PC-3 (cell line): ENCODE data around the gene CD82. TPM values are rescaled to one million over a fixed set of nuclear protein-coding genes. Genes with fewer than 3 reads are reported as not detected.

Experiments used
- ATAC-seq: fragments of 200-7000 bp; cut with Tn5 transposase; 2 replicates; pipeline ENCODE4 v1.9.1; 2020; ENCODE audit warnings: mild to moderate bottlenecking, moderate library complexity
- BruUV-seq: library from RNA; stranded (reverse); fragments of 400-500 nt; replicated peaks from 2 replicates; lab custom pipeline; 2021; lab: Mats Ljungman, UMichigan
- CTCF ChIA-PET: fragments of 300-600 bp; sonication (Branson Sonifier 250); formaldehyde crosslinking; loops from one replicate; lab custom pipeline; 2022; ENCODE audit warnings: antibody characterized with exemption; lab: Charles Lee
- POLR2A ChIA-PET: fragments of 300-600 bp; sonication (Branson Sonifier 250); formaldehyde crosslinking; loops from one replicate; lab custom pipeline; 2022; ENCODE audit warnings: antibody characterized with exemption; ENCODE audit not compliant: unreplicated experiment; lab: Charles Lee
- DNase-seq: peaks from one replicate; pipeline ENCODE4 v3.0.0-alpha.2; 2015
- H2AFZ ChIP-seq: fragments of 300-600 bp; sonication (generic); 2 replicates; pipeline ENCODE4 v1.6.0; 2016; ENCODE audit warnings: antibody characterized with exemption, low read length
- H3F3A ChIP-seq: fragments of 300-600 bp; sonication (generic); one replicate; pipeline ENCODE4 v1.6.0; 2017; ENCODE audit warnings: antibody characterized with exemption, low read length, control low read depth, mild to moderate bottlenecking; ENCODE audit not compliant: unreplicated experiment
- H3K27ac ChIP-seq: fragments of 300-600 bp; sonication (generic); 2 replicates; pipeline ENCODE4 v1.5.1; 2016; ENCODE audit warnings: mild to moderate bottlenecking, low read length
- H3K27me3 ChIP-seq: fragments of 300-600 bp; sonication (generic); 2 replicates; pipeline ENCODE4 v1.6.1; 2016; ENCODE audit warnings: low read length, mixed read lengths
- H3K36me3 ChIP-seq: fragments of 300-600 bp; sonication (generic); 2 replicates; pipeline ENCODE4 v1.6.1; 2016; ENCODE audit warnings: low read depth, mixed run types, low read length, mixed read lengths
- H3K4me1 ChIP-seq: fragments of 300-600 bp; sonication (generic); 2 replicates; pipeline ENCODE4 v1.5.1; 2016; ENCODE audit warnings: low read length; ENCODE audit not compliant: insufficient read depth
- H3K4me2 ChIP-seq: fragments of 300-600 bp; sonication (generic); 2 replicates; pipeline ENCODE4 v1.6.0; 2016; ENCODE audit warnings: low read length
- H3K4me3 ChIP-seq: fragments of 300-600 bp; sonication (generic); 2 replicates; pipeline ENCODE4 v1.5.1; 2016; ENCODE audit warnings: mild to moderate bottlenecking, low read length, mixed read lengths
- H3K79me2 ChIP-seq: fragments of 300-600 bp; sonication (generic); 2 replicates; pipeline ENCODE4 v1.6.1; 2017; ENCODE audit warnings: low read length, mixed read lengths
- H3K9ac ChIP-seq: fragments of 300-600 bp; sonication (generic); 2 replicates; pipeline ENCODE4 v1.6.0; 2016; ENCODE audit warnings: mild to moderate bottlenecking, low read length
- H3K9me2 ChIP-seq: fragments of 300-600 bp; sonication (generic); replicated peaks from 2 replicates; pipeline ENCODE4 v1.6.1; 2016; ENCODE audit warnings: mixed run types, low read length, mixed read lengths
- H3K9me3 ChIP-seq: fragments of 300-600 bp; sonication (generic); 2 replicates; pipeline ENCODE4 v1.6.1; 2016; ENCODE audit warnings: low read length, mixed read lengths
- H4K20me1 ChIP-seq: fragments of 300-600 bp; sonication (generic); 2 replicates; pipeline ENCODE4 v1.6.1; 2016; ENCODE audit warnings: low read length, mixed read lengths
- EZH2 ChIP-seq: fragments of 300-600 bp; sonication (generic); IDR thresholded peaks from one replicate; pipeline ENCODE4 v1.6.1; 2017; ENCODE audit warnings: antibody characterized with exemption, mild to moderate bottlenecking, low read length; ENCODE audit not compliant: unreplicated experiment
- EZH2phosphoT487 ChIP-seq: fragments of 300-600 bp; sonication (generic); IDR thresholded peaks from 2 replicates; pipeline ENCODE4 v1.6.1; 2018; ENCODE audit warnings: mild to moderate bottlenecking, antibody characterized with exemption, low read length, borderline replicate concordance
- intact Hi-C: fragments of 100-400 bp; cut with micrococcal nuclease; formaldehyde crosslinking; loops from 2 replicates; pipeline ENCODE4 v1.9.0; 2023
- total RNA-seq: library from RNA; depleted of rRNA; stranded (reverse); fragments of >200 nt; gene quantifications from 2 replicates; pipeline ENCODE4 v1.2.3, GENCODE V29; 2014
- TF ChIP-seq, protein P1 (sequence below): fragments of 300-600 bp; sonication (generic); conservative IDR thresholded peaks from 2 replicates; pipeline ENCODE4 v1.5.1; 2017; ENCODE audit warnings: antibody characterized with exemption, low read depth, mild to moderate bottlenecking, low read length

Gene CD82
- total RNA-seq, 1 experiment from 2014 or later: 5.0 TPM

DNA sequence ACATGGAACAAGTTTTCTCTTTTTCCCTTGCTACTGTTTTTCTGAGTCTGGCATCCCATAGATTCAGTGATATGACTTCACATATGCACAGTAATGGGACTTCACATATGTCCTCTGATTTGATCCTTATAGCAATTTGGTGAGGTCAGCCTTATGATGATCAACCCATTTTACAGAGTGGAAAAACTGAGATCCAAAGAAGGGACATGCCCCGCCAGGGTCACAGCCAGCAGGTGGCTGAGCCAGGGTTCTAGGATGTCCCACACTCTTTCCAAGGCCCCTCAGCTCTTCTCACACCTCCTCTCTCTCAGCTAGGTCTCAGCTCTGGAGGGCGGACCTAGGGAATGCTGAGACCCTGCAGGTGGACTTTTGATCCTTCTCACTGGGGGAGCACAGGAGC lies 44.3 kb upstream of the CD82 start:
- Histone ChIP-seq H3K4me1 (no peaks in the 10 kb centered on the region), H3K4me3 (no peak overlapping the region), H3K27ac (no peak overlapping the region), H3F3A (no peaks in the 10 kb centered on the region), H3K9me3 (no peaks in the 10 kb centered on the region), H2AFZ (no peak overlapping the region), H3K9ac (no peak overlapping the region), H3K4me2 (no peak overlapping the region), H3K36me3 (no peaks in the 10 kb centered on the region), H3K9me2 (no peaks in the 10 kb centered on the region), H4K20me1 (no peaks in the 10 kb centered on the region), H3K27me3 (peaks cover 11% of the 10 kb centered on the region; the same call in 1 of the 2 replicates), H3K79me2 (no peaks in the 10 kb centered on the region)
- TF ChIP-seq, protein P1, sequence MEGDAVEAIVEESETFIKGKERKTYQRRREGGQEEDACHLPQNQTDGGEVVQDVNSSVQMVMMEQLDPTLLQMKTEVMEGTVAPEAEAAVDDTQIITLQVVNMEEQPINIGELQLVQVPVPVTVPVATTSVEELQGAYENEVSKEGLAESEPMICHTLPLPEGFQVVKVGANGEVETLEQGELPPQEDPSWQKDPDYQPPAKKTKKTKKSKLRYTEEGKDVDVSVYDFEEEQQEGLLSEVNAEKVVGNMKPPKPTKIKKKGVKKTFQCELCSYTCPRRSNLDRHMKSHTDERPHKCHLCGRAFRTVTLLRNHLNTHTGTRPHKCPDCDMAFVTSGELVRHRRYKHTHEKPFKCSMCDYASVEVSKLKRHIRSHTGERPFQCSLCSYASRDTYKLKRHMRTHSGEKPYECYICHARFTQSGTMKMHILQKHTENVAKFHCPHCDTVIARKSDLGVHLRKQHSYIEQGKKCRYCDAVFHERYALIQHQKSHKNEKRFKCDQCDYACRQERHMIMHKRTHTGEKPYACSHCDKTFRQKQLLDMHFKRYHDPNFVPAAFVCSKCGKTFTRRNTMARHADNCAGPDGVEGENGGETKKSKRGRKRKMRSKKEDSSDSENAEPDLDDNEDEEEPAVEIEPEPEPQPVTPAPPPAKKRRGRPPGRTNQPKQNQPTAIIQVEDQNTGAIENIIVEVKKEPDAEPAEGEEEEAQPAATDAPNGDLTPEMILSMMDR: no peak
- TF ChIP-seq EZH2phosphoT487: no peak
- TF ChIP-seq EZH2: no peak
- ATAC-seq (no peak), DNase-seq (no peak)
- ChIA-PET POLR2A (no interaction called here), CTCF (no interaction called here)
- BruUV-seq: no TSS peak
- intact Hi-C loops: no loop called here

DNA sequence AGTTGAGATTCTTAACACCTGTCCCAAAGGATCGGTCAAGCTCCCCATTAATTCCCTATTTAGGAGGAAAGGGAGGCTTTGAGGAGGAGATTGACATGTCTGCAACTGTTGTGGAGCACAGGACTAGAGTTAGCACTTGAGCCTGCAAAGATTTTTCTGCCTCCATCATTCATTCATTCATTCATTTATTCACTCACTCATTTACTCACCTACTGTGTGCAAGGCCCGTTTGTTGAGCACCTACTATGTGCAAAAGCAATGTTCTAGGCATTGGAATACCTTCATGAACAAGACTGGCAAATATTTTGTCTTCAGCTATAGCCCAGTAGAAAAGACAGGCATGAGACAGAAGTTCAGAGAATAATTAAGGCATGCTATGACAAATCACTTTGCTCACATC lies 43.2 kb upstream of the CD82 start:
- CTCF ChIA-PET: no interaction called here

DNA sequence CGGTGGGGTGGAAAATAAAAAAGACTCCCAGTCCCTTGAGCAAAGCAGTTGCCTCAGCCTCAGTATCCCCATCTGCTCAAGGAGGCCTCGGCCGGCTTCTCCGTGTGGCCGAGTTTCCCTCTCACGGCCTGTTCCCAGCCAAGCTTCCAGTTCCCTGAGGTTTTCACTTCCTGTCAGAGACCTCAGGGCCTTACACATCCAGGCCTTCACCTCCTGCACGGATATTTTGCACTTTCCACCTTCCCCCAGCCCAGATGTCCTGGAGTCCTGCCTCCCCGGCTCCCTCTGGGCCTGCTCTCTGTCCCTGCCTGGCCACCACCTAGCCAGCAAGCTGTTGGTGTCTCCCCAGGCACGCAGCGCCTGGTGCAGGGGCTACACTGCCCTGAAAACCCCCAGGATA lies 41.1 kb upstream of the CD82 start:
- Histone ChIP-seq H3K27ac (no peak overlapping the region), H3K9me2 (no peaks in the 10 kb centered on the region), H3K4me2 (no peak overlapping the region), H2AFZ (no peak overlapping the region), H4K20me1 (no peaks in the 10 kb centered on the region), H3K27me3 (no peaks in the 10 kb centered on the region), H3F3A (no peaks in the 10 kb centered on the region), H3K9ac (no peak overlapping the region), H3K4me3 (no peak overlapping the region), H3K4me1 (no peaks in the 10 kb centered on the region), H3K9me3 (no peaks in the 10 kb centered on the region), H3K36me3 (no peaks in the 10 kb centered on the region), H3K79me2 (no peaks in the 10 kb centered on the region)
- TF ChIP-seq EZH2 (no peak), EZH2phosphoT487 (no peak)
- TF ChIP-seq, protein P1: no peak
- ChIA-PET POLR2A (no interaction called here), CTCF (interaction anchor here (0.6 to 0.9 kb wide), 2 partner anchors 11 to 429 kb away, joined by 4 to 7 read pairs; partner anchors contain the start of gene EXT2)
- no peak for ATAC-seq
- intact Hi-C loops: no loop called here
- DNase-seq: no peak
- BruUV-seq: no TSS peak

More for the DNA sequence above, 43.2 kb upstream of the CD82 start:
- TF ChIP-seq EZH2 (no peak), EZH2phosphoT487 (no peak)
- TF ChIP-seq, protein P1: no peak
- H3K27ac ChIP-seq: no peak overlapping the region
- ATAC-seq (no peak), DNase-seq (no peak)
- no peak overlapping the region for H3K4me3 ChIP-seq
- POLR2A ChIA-PET: no interaction called here
- H3K4me2 ChIP-seq: no peak overlapping the region
- H3K36me3 ChIP-seq: no peaks in the 10 kb centered on the region
- H2AFZ ChIP-seq: no peak overlapping the region
- peaks cover 11% of the 10 kb centered on the region; the same call in 1 of the 2 replicates for H3K27me3 ChIP-seq
- no peaks in the 10 kb centered on the region for H4K20me1 ChIP-seq
- H3K9me3 ChIP-seq: no peaks in the 10 kb centered on the region
- H3K4me1 ChIP-seq: no peaks in the 10 kb centered on the region
- no peaks in the 10 kb centered on the region for H3K9me2 ChIP-seq
- H3K79me2 ChIP-seq: no peaks in the 10 kb centered on the region
- no peaks in the 10 kb centered on the region for H3F3A ChIP-seq
- no peak overlapping the region for H3K9ac ChIP-seq
- intact Hi-C loops: no loop called here
- BruUV-seq: no TSS peak
